GM18951 (cell line): ENCODE results near the gene ZNF544.

Source experiments
- POLR2A ChIP-seq: IDR thresholded peaks from 4 replicates; pipeline ENCODE4 v1.6.1; 2011; ENCODE audit warnings: mild to moderate bottlenecking; ENCODE audit not compliant: insufficient read length, insufficient read depth; ENCODE audit errors: extremely low read depth
- in situ Hi-C: fragments of 300-500 bp; cut with MboI; formaldehyde crosslinking; loops from one replicate; pipeline ENCODE4 v1.12.0; 2022; ENCODE audit warnings: low sequenced_read_pairs, mixed read lengths, inconsistent platforms; ENCODE audit not compliant: unreplicated experiment

Gene ZNF544

GRCh38 chr19:58228585-58229254, at the start of gene ZNF544:
Gene ZNF544, plus strand, starts transcription at chr19:58228914. Its CDS starts 15,110 bp downstream, at chr19:58244024.
- in situ Hi-C loops: no loop called here
- peak; percentile 93 for TF ChIP-seq POLR2A

GRCh38 chr19:58181902-58182576, 46.7 kb upstream of the ZNF544 start:
- no peak for TF ChIP-seq POLR2A
- in situ Hi-C loops: no loop called here

GRCh38 chr19:58182577-58182988, 46.1 kb upstream of the ZNF544 start:
- in situ Hi-C loops: no loop called here
- TF ChIP-seq POLR2A: no peak

GRCh38 chr19:58182989-58183816, 45.5 kb upstream of the ZNF544 start, which contains the start of gene ZNF274:
Gene ZNF274, plus strand, starts transcription at chr19:58183061. Its CDS starts 905 bp downstream, at chr19:58183966.
- peak; percentile 86 for TF ChIP-seq POLR2A

GRCh38 chr19:58183817-58184215, 44.9 kb upstream of the ZNF544 start:
- TF ChIP-seq POLR2A: no peak
- in situ Hi-C loops: no loop called here

More at GRCh38 chr19:58182989-58183816, 45.5 kb upstream of the ZNF544 start, which contains the start of gene ZNF274:
- in situ Hi-C loops: no loop called here

- in situ Hi-C loops: no loop called here
- TF ChIP-seq POLR2A: no peak
These were observed 31.7 kb upstream of the ZNF544 start for GRCh38 chr19:58196901-58197616.

- TF ChIP-seq POLR2A: no peak
- in situ Hi-C loops: no loop called here
These were observed 24.8 kb upstream of the ZNF544 start for GRCh38 chr19:58203814-58204475.

- TF ChIP-seq POLR2A: no peak
- in situ Hi-C loops: no loop called here
These were observed 24.1 kb upstream of the ZNF544 start for GRCh38 chr19:58204566-58204965.

DNA sequence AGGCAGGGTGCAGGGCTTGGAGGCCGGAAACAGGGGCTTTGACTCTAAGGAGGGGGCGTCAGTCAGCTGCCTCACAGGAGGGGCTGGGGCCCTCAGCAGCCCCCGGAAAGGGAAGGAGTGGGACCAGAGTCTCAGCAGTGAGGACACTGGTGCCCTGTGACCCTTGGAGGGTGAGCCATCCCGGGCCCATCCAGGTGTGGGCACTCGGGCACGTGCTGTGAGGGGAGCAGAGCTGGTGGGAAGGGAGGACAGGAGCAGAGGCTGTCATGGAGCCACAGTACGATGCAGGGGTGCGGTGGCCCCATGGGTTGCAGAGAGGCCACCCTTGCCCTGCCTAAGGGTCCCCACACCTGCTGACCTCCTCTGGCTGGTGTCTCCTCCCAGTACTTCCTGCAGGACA, 19.1 kb upstream of the ZNF544 start:
- in situ Hi-C loops: no loop called here
- no peak for TF ChIP-seq POLR2A

- no peak for TF ChIP-seq POLR2A
- in situ Hi-C loops: no loop called here
These were observed 16.2 kb upstream of the ZNF544 start for GRCh38 chr19:58212336-58213074.

DNA sequence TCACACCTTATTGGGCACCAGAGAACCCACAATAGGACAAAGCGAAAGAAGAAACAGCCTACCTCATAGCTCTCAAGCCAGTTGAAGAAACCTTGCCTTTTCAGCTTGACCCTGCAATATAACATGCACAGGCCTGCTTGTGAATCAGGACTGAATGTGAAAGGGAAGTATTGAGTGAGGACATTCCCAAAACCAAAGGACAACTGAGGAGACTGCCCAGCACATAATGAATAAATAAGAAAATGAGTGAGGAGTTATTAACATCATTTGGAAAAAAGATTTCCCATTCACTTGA, 15.7 kb upstream of the ZNF544 start:
- in situ Hi-C loops: no loop called here
- TF ChIP-seq POLR2A: no peak

DNA sequence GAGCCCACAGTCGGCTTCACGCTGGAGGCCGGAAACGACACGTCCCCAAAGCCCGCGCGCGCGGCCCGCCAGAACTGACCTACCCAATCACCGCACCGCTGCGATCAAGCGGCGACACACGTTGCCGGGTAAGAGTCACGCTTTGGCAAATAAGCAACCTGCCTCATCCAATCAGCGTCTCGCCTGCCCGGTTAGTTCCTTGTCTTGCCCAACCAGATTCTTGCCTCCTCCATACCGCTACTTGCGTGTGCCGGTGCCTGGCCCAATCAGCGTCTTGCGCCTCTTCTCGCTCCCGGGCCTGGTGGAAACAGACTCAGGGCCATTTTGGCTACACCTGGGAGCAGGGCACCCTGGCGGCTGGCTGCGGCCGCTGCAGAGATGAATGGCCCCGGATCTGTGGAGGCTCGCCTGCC, 11.6 kb upstream of the ZNF544 start:
- in situ Hi-C loops: no loop called here

More for the DNA sequence above, 11.6 kb upstream of the ZNF544 start:
- no peak for TF ChIP-seq POLR2A
